Measurements from ENCODE around the gene TMEM62. TPM values are rescaled to one million over a fixed set of nuclear protein-coding genes. Genes with fewer than 3 reads are reported as not detected.

The TMEM62 gene
- polyA plus RNA-seq, 1 experiment, result 4.2 TPM

DNA sequence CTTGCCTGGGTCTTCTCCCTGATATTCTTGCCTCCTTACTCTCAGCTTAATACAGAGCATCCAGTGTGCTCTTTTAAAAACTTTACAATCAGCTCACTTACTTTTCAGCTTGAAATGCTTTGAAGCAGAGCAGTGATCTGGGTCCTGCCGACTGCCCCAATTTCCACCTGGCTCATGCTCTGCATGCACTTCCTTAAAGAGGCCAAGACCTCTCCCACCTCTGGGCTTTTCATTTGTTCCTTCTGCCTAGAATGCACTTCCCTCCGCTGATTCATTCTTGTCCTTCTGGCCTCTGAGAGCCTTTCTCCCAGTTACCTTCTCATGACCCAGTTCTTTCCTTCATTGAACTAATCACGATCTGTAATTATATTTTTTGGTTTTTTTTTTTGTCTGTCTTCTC lies 49.9 kb downstream of the TMEM62 start:
- no peak for DNase-seq (ENCODE audit: low read depth)
- no peak overlapping the region for H3K4me3 ChIP-seq (ENCODE audit: low read depth, low read length)
- ChIA-PET CTCF (interaction anchor here (1.0 to 4.7 kb wide), 4 partner anchors 10 to 103 kb away, joined by 4 to 30 read pairs (median 5); no protein-coding TSS in a partner anchor), POLR2A (interaction anchor here (0.6 kb wide), 1 partner anchor 95 kb away, joined by 3 read pairs; no protein-coding TSS in a partner anchor)
- no peaks in the 10 kb centered on the region for H3K36me3 ChIP-seq (ENCODE audit: control insufficient read depth, insufficient read depth, low read length)
- no peaks in the 10 kb centered on the region for H3K27me3 ChIP-seq (ENCODE audit: control insufficient read depth, insufficient read depth, low read length)
- TF ChIP-seq CTCF (IDR thresholded peaks at IDR 0.05; ENCODE audit: insufficient read depth, low read depth, low read length), result no peak

DNA sequence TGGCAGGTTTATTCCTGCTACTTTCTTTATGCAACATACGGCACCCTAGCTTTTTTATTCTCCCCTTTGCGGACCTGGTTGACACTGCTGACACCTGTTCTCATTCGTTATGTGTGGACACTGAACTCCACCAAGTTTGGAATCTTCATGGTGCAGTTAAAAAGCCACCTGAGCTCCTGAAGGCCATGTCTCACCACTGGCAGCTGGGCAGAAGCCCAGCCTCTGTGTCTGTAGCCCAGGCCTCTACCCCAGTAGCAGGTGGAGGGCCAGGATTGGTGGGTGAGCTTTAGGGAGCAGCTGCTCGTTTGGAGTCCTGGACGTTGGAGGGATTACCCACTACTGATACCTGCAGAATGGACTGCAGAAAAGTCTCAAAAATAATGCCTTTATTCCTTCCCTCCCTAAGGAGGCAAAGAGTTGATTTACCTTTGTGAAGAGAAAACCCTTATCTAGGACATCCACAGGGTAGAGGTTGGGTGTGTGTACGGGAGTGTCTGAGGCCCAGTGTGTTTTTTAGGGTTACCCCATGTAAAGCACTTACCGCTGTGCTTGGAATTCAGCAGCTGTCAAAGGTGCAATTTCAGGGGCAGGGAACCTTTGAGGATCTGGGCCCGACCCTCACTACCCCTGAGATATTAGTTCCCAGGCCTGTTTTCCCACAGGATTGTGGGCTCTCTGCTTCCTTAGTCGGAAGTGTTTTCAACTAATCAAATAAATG lies 51.2 kb downstream of the TMEM62 start:
- ChIA-PET CTCF (interaction anchor here (1.3 to 4.7 kb wide), 4 partner anchors 9 to 101 kb away, joined by 4 to 30 read pairs (median 4); no protein-coding TSS in a partner anchor), POLR2A (no interaction called here)
- peak overlapping the region; percentile 82 for H3K4me3 ChIP-seq (ENCODE audit: low read depth, low read length)
- H3K36me3 ChIP-seq (ENCODE audit: control insufficient read depth, insufficient read depth, low read length), result no peaks in the 10 kb centered on the region
- no peak for TF ChIP-seq CTCF (IDR thresholded peaks at IDR 0.05; ENCODE audit: insufficient read depth, low read depth, low read length)
- DNase-seq (ENCODE audit: low read depth), result no peak
- no peaks in the 10 kb centered on the region for H3K27me3 ChIP-seq (ENCODE audit: control insufficient read depth, insufficient read depth, low read length)

DNA sequence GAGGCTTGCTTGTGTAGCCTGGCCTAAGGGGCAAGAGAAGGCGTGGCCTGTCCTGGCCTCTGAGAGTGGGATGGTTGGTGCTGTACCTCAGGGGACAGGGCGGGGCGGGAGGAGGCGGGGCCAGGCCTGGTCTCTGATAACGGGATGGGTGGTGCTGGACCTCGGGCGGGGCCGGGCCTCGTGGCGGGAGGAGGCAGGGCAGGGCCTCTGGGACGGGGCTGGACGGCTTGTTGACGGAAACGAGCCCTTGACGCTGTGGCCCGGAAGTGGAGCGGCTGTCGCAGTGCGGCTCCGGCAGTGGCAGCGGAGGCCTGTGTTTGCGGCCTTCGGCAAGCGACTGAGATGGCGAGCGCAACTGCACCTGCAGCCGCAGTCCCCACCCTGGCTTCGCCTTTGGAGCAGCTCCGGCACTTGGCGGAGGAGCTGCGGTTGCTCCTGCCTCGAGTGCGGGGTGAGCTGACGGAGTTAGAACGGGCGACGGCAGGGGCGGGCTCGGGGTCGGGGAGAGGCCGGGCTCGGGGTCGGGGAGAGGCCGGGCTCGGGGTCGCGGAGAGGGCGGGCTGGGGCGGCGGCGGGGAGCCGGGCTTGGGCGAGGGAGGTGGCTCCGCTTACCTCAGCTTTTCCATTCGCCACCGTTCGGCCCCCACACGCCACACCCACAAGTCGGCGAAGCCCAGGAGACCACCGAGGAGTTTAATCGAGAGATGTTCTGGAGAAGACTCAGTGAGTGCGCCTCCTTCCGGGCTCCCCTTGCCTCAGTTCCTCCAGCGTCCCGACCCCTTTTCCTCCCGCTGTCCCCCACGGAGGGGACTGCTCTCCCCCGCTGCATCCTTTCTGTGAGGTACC lies 52.0 kb downstream of the TMEM62 start, which contains the start of gene CCNDBP1:
Gene CCNDBP1 (plus strand): TSS at position 247 of the 846 bp plus-strand sequence. CDS start 96 bp downstream, at position 343.
- peak; percentile 51 for DNase-seq (ENCODE audit: low read depth)
- Histone ChIP-seq H3K27me3 (ENCODE audit: control insufficient read depth, insufficient read depth, low read length) (no peaks in the 10 kb centered on the region), H3K4me3 (ENCODE audit: low read depth, low read length) (peak within 1 kb of the TSS; percentile 82), H3K36me3 (ENCODE audit: control insufficient read depth, insufficient read depth, low read length) (no peaks in the 10 kb centered on the region)
- ChIA-PET POLR2A (no interaction called here), CTCF (interaction anchor here (1.1 to 4.7 kb wide), 4 partner anchors 9 to 101 kb away, joined by 4 to 30 read pairs (median 13); no protein-coding TSS in a partner anchor)
- TF ChIP-seq CTCF (IDR thresholded peaks at IDR 0.05; ENCODE audit: insufficient read depth, low read depth, low read length), result peak; percentile 64

DNA sequence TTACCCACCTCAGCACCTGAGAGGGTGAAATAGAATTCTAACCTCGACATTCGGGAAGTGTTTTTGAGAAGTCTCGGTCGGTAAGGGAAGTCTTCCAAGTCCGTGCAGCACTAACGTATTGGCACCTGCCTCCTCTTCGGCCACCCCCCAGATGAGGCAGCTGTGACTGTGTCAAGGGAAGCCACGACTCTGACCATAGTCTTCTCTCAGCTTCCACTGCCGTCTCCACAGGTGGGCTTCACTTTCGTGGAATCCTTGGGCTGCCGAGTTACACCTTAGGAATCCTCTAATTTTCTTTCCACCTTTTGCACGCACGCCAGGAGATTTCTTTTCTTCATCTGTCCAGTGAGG lies 52.6 kb downstream of the TMEM62 start:
- Histone ChIP-seq H3K27me3 (ENCODE audit: control insufficient read depth, insufficient read depth, low read length) (no peaks in the 10 kb centered on the region), H3K4me3 (ENCODE audit: low read depth, low read length) (peak overlapping the region; percentile 82), H3K36me3 (ENCODE audit: control insufficient read depth, insufficient read depth, low read length) (peaks cover 1% of the 10 kb centered on the region; the same call in 1 of the 2 replicates)
- DNase-seq (ENCODE audit: low read depth), result no peak
- CTCF ChIA-PET, result interaction anchor here (0.7 to 4.7 kb wide), 5 partner anchors 8 to 485 kb away, joined by 3 to 30 read pairs (median 4); no protein-coding TSS in a partner anchor
- POLR2A ChIA-PET, result no interaction called here
- TF ChIP-seq CTCF (IDR thresholded peaks at IDR 0.05; ENCODE audit: insufficient read depth, low read depth, low read length), result no peak
